Left kidney (tissue), 2 donors: ENCODE measurements around the gene KATNIP. TPM values are rescaled to one million over a fixed set of nuclear protein-coding genes. Genes with fewer than 3 reads are reported as not detected.

Experiments used
- DNase-seq: peaks from one replicate; pipeline ENCODE4 v3.0.0-alpha.2; 2013
- polyA plus RNA-seq: library from polyadenylated mRNA; unstranded; fragments of 120-200 nt; gene quantifications from one replicate; pipeline ENCODE4 v1.2.1, GENCODE V29; 2013; ENCODE audit not compliant: insufficient read length

The KATNIP gene
- polyA plus RNA-seq, 1 donor, result 26.5 TPM

DNA sequence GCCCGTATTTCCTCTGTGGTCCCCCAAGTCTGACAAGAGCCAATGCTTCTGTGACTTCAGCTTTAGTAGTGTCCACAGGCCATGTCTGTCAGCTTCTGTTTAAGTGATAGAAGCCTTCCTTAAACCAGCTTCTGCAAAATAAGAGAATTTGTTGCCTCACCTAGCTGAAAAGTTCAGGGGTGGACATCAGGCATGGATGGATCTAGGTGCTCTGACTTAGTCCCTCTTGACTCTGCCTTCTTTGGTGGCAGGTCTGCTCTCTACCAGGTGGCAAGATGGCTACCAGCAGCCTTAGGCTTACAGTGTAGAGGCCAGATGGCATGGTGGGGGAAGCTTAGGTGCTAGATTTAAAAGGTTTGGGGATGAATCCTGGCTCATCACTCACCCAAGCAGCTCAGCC lies 33.7 kb downstream of the KATNIP start:
- no peak for DNase-seq

DNA sequence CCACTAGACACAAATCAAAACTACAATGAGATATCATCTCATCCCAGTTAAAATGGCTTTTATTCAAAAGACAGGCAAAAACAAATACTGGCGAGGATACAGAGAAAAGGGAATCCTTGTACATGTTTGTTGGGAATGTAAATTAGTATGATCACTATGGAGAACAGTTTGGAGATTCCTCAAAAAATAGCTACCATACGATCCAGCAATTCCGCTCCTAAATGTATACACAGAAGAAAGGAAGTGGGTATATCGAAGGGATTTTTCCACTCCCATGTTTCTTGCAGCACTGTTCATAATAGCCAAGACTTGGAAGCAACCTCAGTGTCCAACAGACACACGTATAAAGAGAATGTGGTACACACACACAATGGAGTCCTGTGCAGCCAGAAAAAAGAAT lies 35.3 kb downstream of the KATNIP start:
- DNase-seq, result no peak

DNA sequence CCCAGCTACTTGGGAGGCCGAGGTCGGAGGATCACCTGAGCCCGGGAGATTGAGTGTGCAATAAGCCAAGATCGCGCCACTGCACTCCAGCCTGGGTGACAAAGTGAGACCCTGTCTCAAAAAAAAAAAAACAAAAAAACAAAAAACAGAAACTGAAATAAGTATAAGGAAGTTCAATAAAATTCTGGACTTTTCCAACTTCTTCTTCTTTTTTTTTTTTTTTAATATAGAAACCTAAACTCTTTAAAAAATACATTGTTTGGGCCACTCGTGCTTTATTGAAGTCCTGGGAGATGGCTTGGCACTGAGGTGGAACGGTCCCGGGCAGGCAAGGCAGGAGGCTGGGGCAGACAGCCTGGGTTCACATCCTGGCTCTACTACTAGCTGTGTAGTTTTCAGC lies 36.8 kb downstream of the KATNIP start:
- DNase-seq, result no peak

DNA sequence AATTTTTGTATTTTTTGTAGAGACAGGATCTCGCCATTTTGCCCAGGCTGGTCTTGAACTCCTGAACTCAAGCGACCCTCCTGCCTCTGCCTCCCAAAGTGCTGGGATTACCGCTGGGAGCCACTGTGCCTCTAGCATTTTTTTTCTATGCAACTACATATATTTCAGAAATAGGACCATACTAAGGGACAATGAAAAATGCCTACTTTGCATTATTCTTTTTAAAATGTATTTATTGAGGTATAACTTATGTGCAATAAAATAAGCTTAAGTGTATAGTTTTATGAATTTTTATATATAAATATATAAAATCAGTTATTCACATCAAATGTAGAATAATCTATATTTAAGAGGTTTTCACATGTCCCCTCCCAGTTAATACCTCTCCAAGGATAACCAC lies 38.1 kb downstream of the KATNIP start:
- DNase-seq, result no peak

DNA sequence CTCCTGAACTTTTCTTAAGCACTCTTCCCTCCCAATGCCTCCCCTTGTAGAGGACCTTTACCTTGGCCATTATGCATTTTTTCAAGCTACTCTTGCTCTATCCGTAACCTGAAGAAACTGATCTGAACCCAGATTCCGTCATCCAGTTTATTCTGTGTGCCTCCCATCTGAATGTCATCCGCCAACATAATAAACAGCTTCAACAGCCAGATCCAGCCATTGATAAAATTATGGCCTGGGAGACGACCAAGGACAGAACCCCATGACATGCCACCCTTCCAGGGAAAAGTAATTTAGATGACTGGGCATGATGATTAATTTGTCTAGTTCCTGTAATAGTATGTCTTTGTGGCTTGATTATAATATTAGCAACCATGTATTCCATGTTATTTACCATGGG lies 41.9 kb downstream of the KATNIP start:
- DNase-seq, result no peak

DNA sequence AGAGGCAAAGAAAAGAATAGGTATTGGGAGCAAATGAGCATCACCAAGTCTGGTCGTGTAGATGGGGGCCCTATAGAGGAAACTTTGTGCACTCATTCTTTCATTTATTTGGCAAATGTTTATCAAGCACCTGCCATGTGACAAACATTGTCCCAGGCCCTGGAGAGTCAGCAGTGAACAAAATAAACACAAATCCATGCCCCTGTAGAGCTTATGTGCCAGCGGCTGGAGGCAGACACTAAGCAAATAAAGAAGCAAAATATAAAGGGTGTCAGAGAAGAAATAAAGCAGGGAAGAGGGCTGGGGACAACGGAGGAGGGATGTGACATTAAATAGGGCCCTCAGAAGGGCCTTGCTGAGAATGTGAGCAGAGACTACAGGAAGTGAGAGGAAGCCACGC lies 45.5 kb downstream of the KATNIP start:
- no peak for DNase-seq

DNA sequence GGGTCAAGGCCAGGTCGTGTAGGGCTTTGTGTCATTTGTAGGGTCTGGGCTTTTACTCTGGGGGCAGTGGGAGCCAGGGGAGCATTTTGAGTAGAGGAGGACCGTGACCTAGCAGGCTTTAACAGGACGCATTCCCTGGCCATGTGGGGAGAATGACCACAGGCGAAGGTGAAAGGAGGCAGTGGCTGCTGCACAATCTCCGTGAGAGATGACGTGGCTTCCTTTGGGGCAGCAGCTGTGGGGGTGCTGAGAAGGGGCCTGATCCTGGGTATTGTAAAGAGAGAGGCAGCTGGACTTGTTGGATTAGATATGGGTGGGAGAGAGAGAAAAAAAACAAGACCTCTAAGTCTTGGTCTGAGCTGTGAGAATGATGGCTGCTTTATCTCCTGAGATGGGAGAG lies 46.0 kb downstream of the KATNIP start:
- no peak for DNase-seq

DNA sequence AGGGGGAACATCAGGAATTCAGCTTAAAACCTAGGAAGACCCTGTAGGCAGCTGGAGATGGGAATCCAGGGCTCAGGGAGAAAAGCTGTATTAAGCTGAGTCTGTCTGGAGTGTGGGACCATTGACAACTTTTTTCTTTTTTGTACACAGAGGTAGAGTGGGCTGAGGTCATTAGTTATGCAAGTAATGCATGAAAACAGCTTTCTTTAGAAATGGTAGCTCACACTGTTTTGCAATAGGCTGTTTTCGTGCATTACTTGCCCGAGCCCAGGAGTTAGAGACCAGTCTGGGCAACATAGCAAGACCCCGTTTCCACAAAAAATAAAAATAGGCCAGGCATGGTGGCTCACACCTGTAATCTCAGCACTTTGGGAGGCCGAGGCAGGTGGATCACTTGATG lies 46.5 kb downstream of the KATNIP start:
- DNase-seq, result no peak

DNA sequence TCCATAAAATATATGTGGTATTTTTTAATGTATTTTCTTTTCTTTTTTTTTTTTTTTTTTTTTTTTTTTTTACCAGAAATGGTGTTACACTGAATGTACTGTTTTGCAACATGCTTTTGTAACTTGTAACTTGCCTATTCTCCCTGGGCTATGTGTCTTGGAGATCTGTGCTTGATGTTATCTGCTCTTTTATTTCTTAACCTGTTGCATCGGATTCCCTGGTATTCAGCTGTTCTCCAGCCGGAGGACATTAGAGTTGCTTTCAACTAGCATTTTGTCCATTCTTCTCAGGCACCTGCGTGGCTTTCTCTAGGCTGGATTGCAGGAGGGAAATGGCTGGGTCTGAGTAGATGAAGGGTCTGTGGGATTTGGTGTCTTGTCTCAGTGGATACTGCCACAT lies 47.4 kb downstream of the KATNIP start:
- DNase-seq, result no peak

DNA sequence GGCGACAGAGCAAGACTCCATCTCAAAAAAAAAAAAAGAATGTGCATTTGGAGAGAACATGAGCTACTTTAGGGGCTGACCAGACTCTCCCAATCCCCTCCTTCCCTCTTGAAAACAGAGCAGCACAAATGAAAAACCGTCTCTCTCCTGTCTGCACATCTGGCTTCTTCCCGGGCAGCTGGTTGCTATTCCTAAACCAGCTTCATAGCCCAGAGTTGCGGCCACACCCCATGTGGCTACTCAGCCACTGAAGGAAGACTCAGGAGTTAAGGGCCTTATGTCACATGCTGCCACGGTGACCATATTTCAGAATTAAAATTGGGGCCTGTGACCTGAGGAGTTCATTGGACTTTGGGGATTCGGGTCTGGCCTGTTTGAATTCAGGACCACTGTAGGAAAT lies 48.3 kb downstream of the KATNIP start:
- no peak for DNase-seq

DNA sequence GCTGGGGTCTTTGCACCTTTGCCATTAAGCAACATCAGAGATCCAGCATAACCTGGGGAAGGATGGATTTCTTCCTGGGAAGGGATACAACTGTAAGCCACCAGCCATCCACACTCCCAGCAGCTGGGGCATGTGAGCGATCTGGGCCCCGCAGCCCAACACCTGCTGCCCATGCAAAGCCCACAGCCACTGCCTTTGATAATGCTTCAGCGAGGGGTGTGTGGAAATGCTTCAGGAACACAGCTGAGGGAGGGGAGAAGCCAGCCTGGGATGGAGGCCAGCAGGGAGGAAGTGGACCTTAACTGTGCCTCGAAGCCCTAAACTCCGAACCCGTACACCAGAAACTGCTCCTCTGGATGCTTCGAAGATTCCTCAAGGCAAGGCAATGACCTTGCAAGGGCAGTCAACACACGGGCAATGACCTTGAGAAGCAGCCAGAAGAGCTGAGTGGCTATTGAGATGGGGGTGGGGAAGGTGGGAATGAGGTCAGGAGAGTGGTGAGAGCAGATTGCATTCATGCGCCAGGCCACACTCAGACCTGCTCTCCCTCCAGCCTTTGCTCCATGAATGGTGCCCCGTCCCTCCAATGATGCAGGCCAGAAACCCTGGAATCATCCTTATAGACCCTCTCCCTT lies 49.1 kb downstream of the KATNIP start:
- no peak for DNase-seq

DNA sequence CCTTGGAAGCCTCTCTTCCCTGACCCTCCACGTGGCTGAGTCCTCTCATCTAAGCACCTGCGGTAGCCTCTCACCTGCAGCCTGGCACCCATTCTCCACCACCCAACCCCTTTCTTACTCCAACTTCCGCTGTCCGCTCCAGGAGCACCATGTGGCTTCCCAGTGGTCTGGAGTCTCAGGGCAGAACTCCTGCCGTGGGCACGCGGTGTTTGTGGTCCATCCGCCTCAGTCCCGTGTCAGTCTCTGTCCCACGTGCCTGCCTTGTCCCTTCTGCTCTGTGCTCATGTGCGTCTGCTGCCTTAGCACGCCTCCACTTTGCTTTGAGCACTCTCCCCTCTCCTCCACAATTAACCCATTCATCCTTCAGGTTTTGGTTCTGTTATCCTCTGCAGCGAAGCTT lies 49.7 kb downstream of the KATNIP start:
- DNase-seq, result no peak

Other genes with a start within 250 kb of the KATNIP start
- gene IL4R, start 236.2 kb upstream of the KATNIP start, polyA plus RNA-seq, result 21.9 TPM
- 0.30 TPM for gene IL21R, start 148.0 kb upstream of the KATNIP start, polyA plus RNA-seq
- 90.1 TPM for gene GTF3C1, start 231 bp upstream of the KATNIP start, polyA plus RNA-seq